HepG2 (cell line): ENCODE measurements around the gene CRYGA. TPM values are rescaled to one million over a fixed set of nuclear protein-coding genes. Genes with fewer than 3 reads are reported as not detected.
"Not testable (repeated sequence)": the region's sequence is repeated elsewhere in the genome, so short reads cannot be mapped to it uniquely, and the experiment has no call there.

Source experiments
- ATAC-seq: fragments of 200-7000 bp; cut with Tn5 transposase; 3 replicates; pipeline ENCODE4 v1.9.1; 2020; ENCODE audit warnings: mild to moderate bottlenecking, moderate library complexity
- BruUV-seq: library from RNA; stranded (reverse); fragments of 400-500 nt; replicated peaks from 2 replicates; lab custom pipeline; 2021; lab: Mats Ljungman, UMichigan
- CTCF ChIA-PET: fragments of 300-600 bp; formaldehyde crosslinking; extraction: SDS; loops from one replicate; lab custom pipeline; 2021; ENCODE audit warnings: low total read pairs, inconsistent platforms, low intra/inter-chr PET ratio; lab: Yijun Ruan, JAX
- POLR2A ChIA-PET: fragments of 350-600 bp; sonication (Branson Sonifier 250); formaldehyde crosslinking; loops from one replicate; lab custom pipeline; 2020; ENCODE audit warnings: antibody characterized with exemption, inconsistent platforms; lab: Yijun Ruan, JAX
- DNase-seq: peaks from one replicate; pipeline ENCODE4 v3.0.0-alpha.2; 2015; ENCODE audit warnings: low spot score
- FAIRE-seq: peaks from 3 replicates; lab custom pipeline; 2011; peaks lifted over from hg19 to GRCh38; lab: Jason Lieb, UNC
- H2AFZ ChIP-seq: one replicate; pipeline ENCODE4 v1.6.1; 2011; ENCODE audit warnings: low read length, inconsistent platforms
- H3K27ac ChIP-seq: fragments of 300-600 bp; 3 replicates; pipeline ENCODE4 v1.8.0; 2011; ENCODE audit warnings: mixed run types, mild to moderate bottlenecking, mixed read lengths, low read length, inconsistent platforms; ENCODE audit not compliant: insufficient read depth; ENCODE audit errors: extremely low read length
- H3K27me3 ChIP-seq, 2 experiments: fragments of 200-600 bp in 1 of 2; 2 replicates in 1 of 2; 3 replicates in 1 of 2; pipeline versions ENCODE4 v1.6.0 to v1.8.0; 2011; ENCODE audit warnings: low read length in 2 of 2, mild to moderate bottlenecking in 2 of 2, moderate library complexity in 2 of 2, inconsistent platforms in 1 of 2; ENCODE audit not compliant: insufficient read depth in 2 of 2, control insufficient read depth in 1 of 2
- H3K36me3 ChIP-seq, 2 experiments: fragments of 200-600 bp in 1 of 2; replicated peaks in 1 of 2; 2 replicates in 1 of 2; 3 replicates in 1 of 2; pipeline versions ENCODE4 v1.5.1 to v1.8.0; 2011; ENCODE audit warnings: low read length in 2 of 2, inconsistent platforms in 1 of 2; ENCODE audit not compliant: insufficient read depth in 2 of 2, control insufficient read depth in 1 of 2
- H3K4me1 ChIP-seq: 2 replicates; pipeline ENCODE4 v1.5.1; 2012; ENCODE audit warnings: low read length, inconsistent platforms; ENCODE audit not compliant: insufficient read depth
- H3K4me2 ChIP-seq: 2 replicates; pipeline ENCODE4 v1.6.0; 2011; ENCODE audit warnings: low read depth, low read length, inconsistent platforms
- H3K4me3 ChIP-seq, 3 experiments: fragments of 200-600 bp in 1 of 3; sonication (generic), shearing (Covaris generic) in 1 of 3; replicated peaks in 1 of 3; 2 replicates each; pipeline ENCODE4 v1.5.1; 2011 to 2016; ENCODE audit warnings: low read length in 3 of 3, inconsistent platforms in 2 of 3, low read depth in 2 of 3, mild to moderate bottlenecking in 2 of 3, control low read depth in 1 of 3, mixed read lengths in 1 of 3; ENCODE audit not compliant: insufficient read depth in 1 of 3
- H3K79me2 ChIP-seq: one replicate; pipeline ENCODE4 v1.6.1; 2011; ENCODE audit warnings: low read length, inconsistent platforms; ENCODE audit not compliant: insufficient read depth
- H3K9ac ChIP-seq: 2 replicates; pipeline ENCODE4 v1.6.0; 2011; ENCODE audit warnings: mild to moderate bottlenecking, low read depth, low read length, inconsistent platforms; ENCODE audit not compliant: insufficient read depth
- H3K9me3 ChIP-seq: 2 replicates; pipeline ENCODE4 v1.5.1; 2012; ENCODE audit warnings: mild to moderate bottlenecking, low read length
- H4K20me1 ChIP-seq: 2 replicates; pipeline ENCODE4 v1.6.0; 2011; ENCODE audit warnings: inconsistent platforms, mild to moderate bottlenecking, low read length, moderate library complexity; ENCODE audit not compliant: insufficient read depth
- AKAP8 ChIP-seq: sonication (generic); formaldehyde crosslinking; IDR thresholded peaks from 2 replicates; pipeline ENCODE4 v1.5.1; 2020; ENCODE audit warnings: mild to moderate bottlenecking, missing genetic modification reagents
- ARID2 ChIP-seq: sonication (generic); formaldehyde crosslinking; IDR thresholded peaks from 2 replicates; pipeline ENCODE4 v1.8.1; 2022; ENCODE audit warnings: mild to moderate bottlenecking, missing genetic modification reagents, borderline replicate concordance
- ARNT ChIP-seq: fragments of 450-650 bp; IDR thresholded peaks from 2 replicates; pipeline ENCODE4 v1.6.1; 2017
- ATF7 ChIP-seq, 2 experiments: fragments of 450-650 bp in 1 of 2; sonication (generic) in 1 of 2; formaldehyde crosslinking in 1 of 2; IDR thresholded peaks; 2 replicates each; pipeline versions ENCODE4 v1.4.0 to v1.6.1; 2016 to 2020; ENCODE audit warnings: antibody characterized with exemption in 1 of 2, mild to moderate bottlenecking in 1 of 2, missing genetic modification reagents in 1 of 2
- ERF ChIP-seq: IDR thresholded peaks from 2 replicates; pipeline ENCODE4 v1.6.1; 2018; ENCODE audit warnings: missing biosample characterization, missing genetic modification reagents
- HBP1 ChIP-seq: IDR thresholded peaks from 2 replicates; pipeline ENCODE4 v1.6.1; 2016; ENCODE audit warnings: low read depth, control low read depth
- MIER2 ChIP-seq: IDR thresholded peaks from 2 replicates; pipeline ENCODE4 v1.6.1; 2016; ENCODE audit warnings: missing biosample characterization, missing genetic modification reagents
- NR2F2 ChIP-seq: IDR thresholded peaks from 2 replicates; pipeline ENCODE4 v1.6.1; 2012; ENCODE audit warnings: low read depth, inconsistent platforms, borderline replicate concordance
- NR2F6 ChIP-seq, 2 experiments: IDR thresholded peaks; 2 replicates each; pipeline ENCODE4 v1.6.1; 2016; ENCODE audit warnings: antibody characterized with exemption in 1 of 2, mild to moderate bottlenecking in 1 of 2
- SNRNP70 ChIP-seq: fragments of 200-400 bp; formaldehyde crosslinking; IDR thresholded peaks from 2 replicates; pipeline ENCODE4 v1.6.1; 2017; ENCODE audit warnings: mild to moderate bottlenecking, low read depth, low read length, moderate library complexity
- SOX13 ChIP-seq, 3 experiments: fragments of 450-650 bp in 1 of 3; sonication (generic) in 1 of 3; formaldehyde crosslinking in 1 of 3; IDR thresholded peaks in 2 of 3; conservative IDR thresholded peaks in 1 of 3; 2 replicates each; pipeline versions ENCODE4 v1.5.0 to v1.6.1; 2016 to 2020; ENCODE audit warnings: antibody characterized with exemption in 1 of 3, mild to moderate bottlenecking in 1 of 3, missing compliant biosample characterization in 1 of 3, missing genetic modification reagents in 1 of 3, moderate library complexity in 1 of 3
- TBP ChIP-seq: sonication (generic); formaldehyde crosslinking; IDR thresholded peaks from 2 replicates; pipeline ENCODE4 v1.5.0; 2020; ENCODE audit warnings: missing genetic modification reagents
- U2AF2 ChIP-seq: fragments of 200-400 bp; formaldehyde crosslinking; IDR thresholded peaks from 2 replicates; pipeline ENCODE4 v1.6.1; 2017; ENCODE audit warnings: low read depth, mild to moderate bottlenecking, low read length
- ZC3H4 ChIP-seq: sonication (generic); formaldehyde crosslinking; IDR thresholded peaks from 2 replicates; pipeline ENCODE4 v1.4.0; 2020; ENCODE audit warnings: missing genetic modification reagents, borderline replicate concordance
- ZNF230 ChIP-seq: sonication (generic); formaldehyde crosslinking; IDR thresholded peaks from 2 replicates; pipeline ENCODE4 v1.4.0; 2020; ENCODE audit warnings: mild to moderate bottlenecking, missing genetic modification reagents
- ZNF256 ChIP-seq: sonication (generic); formaldehyde crosslinking; conservative IDR thresholded peaks from 2 replicates; pipeline ENCODE4 v1.4.0; 2020; ENCODE audit warnings: missing genetic modification reagents
- WGBS: methylation state at CpG from one replicate; pipeline ENCODE4 v1.1.6; 2017; ENCODE audit warnings: low lambda C conversion rate; 5-methylcytosine and 5-hydroxymethylcytosine counted together
- in situ Hi-C: cut with HindIII; loops from 2 replicates; pipeline ENCODE4 v1.10.0; 2017; ENCODE audit warnings: low pct_unique_long_range_greater_than_20kb; ENCODE audit not compliant: extremely low pct_ligation_motif_present
- intact Hi-C: fragments of 100-400 bp; cut with micrococcal nuclease; formaldehyde crosslinking; loops from one replicate; pipeline ENCODE4 v1.10.0; 2022; ENCODE audit not compliant: unreplicated experiment
- polyA plus RNA-seq, 8 experiments: library from polyadenylated mRNA; depleted of rRNA in 3 of 8; stranded (reverse) in 7 of 8; unstranded in 1 of 8; fragments of >200 nt; fragmentation: Illumina TruSeq in 4 of 8; extraction: Trizol in 4 of 8; gene quantifications; 2 replicates each; pipeline versions ENCODE4 v1.2.1 to v1.2.3, GENCODE V29; 2011 to 2016; ENCODE audit warnings: low read depth in 4 of 8, missing spikeins in 1 of 8, mixed read lengths in 1 of 8; ENCODE audit not compliant: insufficient read depth in 1 of 8
- total RNA-seq, 5 experiments: library from RNA; depleted of rRNA; stranded (reverse); fragments of >200 nt; fragmentation: Illumina TruSeq; extraction: Trizol; gene quantifications; 2 replicates each; pipeline ENCODE4 v1.2.3, GENCODE V29; 2016; ENCODE audit warnings: low read depth in 1 of 5
- TF ChIP-seq, protein P1 (sequence below): sonication (generic); formaldehyde crosslinking; IDR thresholded peaks from 2 replicates; pipeline ENCODE4 v1.4.0; 2020; ENCODE audit warnings: missing genetic modification reagents, borderline replicate concordance

Gene CRYGA
- total and polyA plus RNA-seq, 2 of the 13 experiments (the other 11 are each of a cell fraction or from before 2014, with no cell fraction given) = not detected

GRCh38 chr2:208117390-208117789 lies 46.0 kb downstream of the CRYGA start:
- FAIRE-seq; CTCF ChIA-PET; H3K9me3 ChIP-seq; BruUV-seq; in situ Hi-C loops; DNase-seq; H3K4me2 ChIP-seq; H3K36me3 ChIP-seq; POLR2A ChIA-PET; H2AFZ ChIP-seq; H3K79me2 ChIP-seq; H3K9ac ChIP-seq; H4K20me1 ChIP-seq; intact Hi-C loops; H3K27ac ChIP-seq; ATAC-seq; H3K4me3 ChIP-seq; TF ChIP-seq NR2F6 (CRISPR knock-in tag; IDR thresholded peaks at IDR 0.05): not testable (repeated sequence)
- peaks cover 1 to 11% of the 10 kb centered on the region in 2 experiments; a peak in 2 of 5 replicates for H3K27me3 ChIP-seq
- peaks cover 30% of the 10 kb centered on the region for H3K4me1 ChIP-seq
- WGBS = 41% methylated on average over 11 of the region's 11 CpGs
- peak; percentile 16; the same call in 1 of the 2 replicates for TF ChIP-seq NR2F6 (IDR thresholded peaks at IDR 0.05)

DNA sequence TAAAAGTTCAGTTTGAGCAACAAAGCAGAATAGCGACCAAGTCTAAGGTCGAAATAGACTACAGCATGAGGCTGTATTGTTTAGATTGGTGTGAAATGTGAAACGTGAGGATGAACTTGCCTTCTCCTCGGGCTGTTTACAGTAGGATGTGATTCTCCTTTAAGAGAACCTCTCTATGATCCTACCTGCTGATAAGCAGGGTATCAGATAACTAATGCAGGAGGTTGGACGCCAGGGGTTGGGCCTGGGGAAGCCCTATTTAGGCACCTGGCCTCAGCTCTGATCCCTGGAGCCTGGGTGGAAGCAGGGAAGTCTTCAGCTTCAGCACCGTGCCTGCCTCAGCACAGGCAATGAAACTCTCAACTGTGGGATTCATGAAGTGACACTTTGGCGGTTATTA lies 50.4 kb downstream of the CRYGA start:
- Histone ChIP-seq H2AFZ (peak overlapping the region; percentile 61), H3K9me3 (no peaks in the 10 kb centered on the region), H3K4me3 (no peak overlapping the region), H3K79me2 (no peaks in the 10 kb centered on the region), H4K20me1 (no peaks in the 10 kb centered on the region), H3K27me3 (peaks cover 1 to 11% of the 10 kb centered on the region in 2 experiments; a peak in 2 of 5 replicates), H3K27ac (no peak overlapping the region), H3K4me1 (peaks cover 28% of the 10 kb centered on the region), H3K4me2 (peak overlapping the region; percentile 21; the same call in 1 of the 2 replicates), H3K9ac (no peak overlapping the region), H3K36me3 (no peaks in the 10 kb centered on the region)
- no TSS peak for BruUV-seq
- POLR2A ChIA-PET = no interaction called here
- FAIRE-seq (no peak), DNase-seq (no peak), ATAC-seq (peak; percentile 66)
- CTCF ChIA-PET = no interaction called here
- intact Hi-C loops (no loop called here), in situ Hi-C loops (no loop called here)
- 8% methylated on average over 7 of the region's 7 CpGs for WGBS
- no peak for TF ChIP-seq U2AF2
- TF ChIP-seq NR2F2 = no peak
- no peak for TF ChIP-seq HBP1 (CRISPR knock-in tag)
- TF ChIP-seq, protein P1, sequence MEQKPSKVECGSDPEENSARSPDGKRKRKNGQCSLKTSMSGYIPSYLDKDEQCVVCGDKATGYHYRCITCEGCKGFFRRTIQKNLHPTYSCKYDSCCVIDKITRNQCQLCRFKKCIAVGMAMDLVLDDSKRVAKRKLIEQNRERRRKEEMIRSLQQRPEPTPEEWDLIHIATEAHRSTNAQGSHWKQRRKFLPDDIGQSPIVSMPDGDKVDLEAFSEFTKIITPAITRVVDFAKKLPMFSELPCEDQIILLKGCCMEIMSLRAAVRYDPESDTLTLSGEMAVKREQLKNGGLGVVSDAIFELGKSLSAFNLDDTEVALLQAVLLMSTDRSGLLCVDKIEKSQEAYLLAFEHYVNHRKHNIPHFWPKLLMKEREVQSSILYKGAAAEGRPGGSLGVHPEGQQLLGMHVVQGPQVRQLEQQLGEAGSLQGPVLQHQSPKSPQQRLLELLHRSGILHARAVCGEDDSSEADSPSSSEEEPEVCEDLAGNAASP = no peak
- no peak for TF ChIP-seq AKAP8 (CRISPR knock-in tag)
- no peak for TF ChIP-seq ATF7 (IDR thresholded peaks at IDR 0.05)
- no peak for TF ChIP-seq ATF7 (CRISPR knock-in tag; IDR thresholded peaks at IDR 0.05)
- TF ChIP-seq ERF = no peak
- no peak for TF ChIP-seq ARNT
- TF ChIP-seq ARID2 = no peak
- TF ChIP-seq SOX13 (IDR thresholded peaks at IDR 0.05) = no peak
- no peak for TF ChIP-seq SOX13 (CRISPR knock-in tag; conservative IDR thresholded peaks at IDR 0.05 in 1 of 2, IDR thresholded peaks at IDR 0.05 in 1 of 2)
- TF ChIP-seq MIER2 (CRISPR knock-in tag) = no peak
- TF ChIP-seq ZC3H4 = no peak
- TF ChIP-seq TBP (CRISPR knock-in tag) = no peak
- TF ChIP-seq SNRNP70 = no peak
- no peak for TF ChIP-seq ZNF230 (CRISPR knock-in tag)
- TF ChIP-seq ZNF256 (CRISPR knock-in tag) = no peak
